ENCODE results near the gene EHMT1. TPM values are rescaled to one million over a fixed set of nuclear protein-coding genes. Genes with fewer than 3 reads are reported as not detected.

Gene EHMT1
- total RNA-seq, 1 experiment from 2014 or later, result 112 TPM

DNA sequence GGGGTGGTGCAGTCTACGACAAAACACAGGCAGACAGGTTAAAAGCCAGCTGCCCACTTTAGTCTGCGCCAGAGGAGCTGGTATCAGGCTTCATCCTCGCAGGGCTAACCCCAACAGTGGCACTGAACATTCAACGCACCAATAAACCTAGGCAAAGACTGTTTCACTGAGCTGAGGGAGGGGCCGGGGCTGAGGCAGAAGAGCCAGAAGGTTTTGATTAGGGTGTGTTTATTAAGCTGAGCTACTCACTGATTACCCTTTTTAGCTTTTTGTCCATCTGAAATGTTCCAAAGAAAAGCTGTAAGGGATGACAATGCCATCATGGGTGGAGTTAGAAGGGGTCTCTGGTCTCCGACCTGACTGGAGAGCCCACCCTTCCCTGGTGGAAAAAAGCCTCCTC, 29.9 kb upstream of the EHMT1 start:
- H3K4me3 Mint-ChIP-seq, result peak overlapping the region; percentile 81 to 90
- H2AK5ac ChIP-seq (ENCODE audit: insufficient read length, low read length), result no peak overlapping the region
- H3K4me1 ChIP-seq (ENCODE audit: insufficient read depth, low read length), result peaks cover 4% of the 10 kb centered on the region; the same call in 1 of the 2 replicates
- TF ChIP-seq, protein P1, sequence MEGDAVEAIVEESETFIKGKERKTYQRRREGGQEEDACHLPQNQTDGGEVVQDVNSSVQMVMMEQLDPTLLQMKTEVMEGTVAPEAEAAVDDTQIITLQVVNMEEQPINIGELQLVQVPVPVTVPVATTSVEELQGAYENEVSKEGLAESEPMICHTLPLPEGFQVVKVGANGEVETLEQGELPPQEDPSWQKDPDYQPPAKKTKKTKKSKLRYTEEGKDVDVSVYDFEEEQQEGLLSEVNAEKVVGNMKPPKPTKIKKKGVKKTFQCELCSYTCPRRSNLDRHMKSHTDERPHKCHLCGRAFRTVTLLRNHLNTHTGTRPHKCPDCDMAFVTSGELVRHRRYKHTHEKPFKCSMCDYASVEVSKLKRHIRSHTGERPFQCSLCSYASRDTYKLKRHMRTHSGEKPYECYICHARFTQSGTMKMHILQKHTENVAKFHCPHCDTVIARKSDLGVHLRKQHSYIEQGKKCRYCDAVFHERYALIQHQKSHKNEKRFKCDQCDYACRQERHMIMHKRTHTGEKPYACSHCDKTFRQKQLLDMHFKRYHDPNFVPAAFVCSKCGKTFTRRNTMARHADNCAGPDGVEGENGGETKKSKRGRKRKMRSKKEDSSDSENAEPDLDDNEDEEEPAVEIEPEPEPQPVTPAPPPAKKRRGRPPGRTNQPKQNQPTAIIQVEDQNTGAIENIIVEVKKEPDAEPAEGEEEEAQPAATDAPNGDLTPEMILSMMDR (conservative IDR thresholded peaks at IDR 0.05), result no peak
- no peak overlapping the region for H2BK12ac ChIP-seq (ENCODE audit: insufficient read length, low read depth, low read length)
- H4K20me1 ChIP-seq (ENCODE audit: control insufficient read depth, insufficient read depth, insufficient read length), result no peaks in the 10 kb centered on the region
- no peak overlapping the region for H2BK5ac ChIP-seq (ENCODE audit: insufficient read length, low read length)
- no peak overlapping the region for H2BK120ac ChIP-seq (ENCODE audit: low read depth, low read length, poor library complexity, severe bottlenecking)
- no peak overlapping the region for H3K27ac Mint-ChIP-seq
- peaks cover 6% of the 10 kb centered on the region for H3K79me1 ChIP-seq (ENCODE audit: insufficient read depth, low read depth, low read length, poor library complexity, severe bottlenecking)
- H3K27me3 Mint-ChIP-seq (ENCODE audit: low read depth), result peaks cover 11% of the 10 kb centered on the region
- H3K9me3 Mint-ChIP-seq, result no peaks in the 10 kb centered on the region; a peak in 1 of 5 replicates
- peaks cover 4% of the 10 kb centered on the region; the same call in 1 of the 2 replicates for H3K79me2 ChIP-seq (ENCODE audit: insufficient read depth, low read length)
- no peak overlapping the region for H3K4ac ChIP-seq (ENCODE audit: low read depth, low read length)
- H3K36me3 Mint-ChIP-seq (ENCODE audit: insufficient read depth in 1 of 3, low read depth in 3 of 3), result peaks cover 22 to 55% (median 45%) of the 10 kb centered on the region in 3 experiments; a peak in 6 of 7 replicates
- no peaks in the 10 kb centered on the region for H3K27me3 ChIP-seq (ENCODE audit: insufficient read depth, low read length)
- H4K8ac ChIP-seq (replicated peaks; ENCODE audit: insufficient read length, low read depth, low read length), result no peak overlapping the region
- no peak overlapping the region for H2BK15ac ChIP-seq (ENCODE audit: low read depth, low read length)
- no peak overlapping the region for H4K91ac ChIP-seq (ENCODE audit: insufficient read length, low read depth, low read length)
- H3K23me2 ChIP-seq (ENCODE audit: insufficient read length, low read depth, low read length, poor library complexity, severe bottlenecking), result peaks cover 9% of the 10 kb centered on the region
- H3K9me3 ChIP-seq (ENCODE audit: control insufficient read depth, low read depth, low read length), result no peaks in the 10 kb centered on the region
- peak overlapping the region; percentile 95 for H3K4me2 ChIP-seq (ENCODE audit: insufficient read depth, insufficient read length, low read length)
- no peak overlapping the region for H3K56ac ChIP-seq (ENCODE audit: insufficient read length, low read depth, low read length)
- no peak overlapping the region for H2AFZ ChIP-seq (ENCODE audit: low read length)
- no peak for DNase-seq
- H3K14ac ChIP-seq (ENCODE audit: insufficient read depth, low read length), result no peak overlapping the region
- peak overlapping the region; percentile 80 for H3K9ac ChIP-seq (ENCODE audit: extremely low read depth, insufficient read length, low read length)
- WGBS (ENCODE audit: extremely low coverage, insufficient read length, low lambda C conversion rate), result no CpG with 5 or more reads among the region's 6 CpGs
- peaks cover 5 to 14% of the 10 kb centered on the region in 2 experiments; a peak in 3 of 4 replicates for H3K4me1 Mint-ChIP-seq
- no peak overlapping the region for H3T11ph ChIP-seq (ENCODE audit: low read length)
- H3K27ac ChIP-seq (ENCODE audit: insufficient read length, low read depth, low read length), result no peak overlapping the region
- no peak overlapping the region for H2BK20ac ChIP-seq (ENCODE audit: low read depth, low read length, poor library complexity, severe bottlenecking)
- H3K23ac ChIP-seq (ENCODE audit: insufficient read length, low read depth, low read length), result no peak overlapping the region
- H4K5ac ChIP-seq (ENCODE audit: insufficient read length, low read depth, low read length), result no peak overlapping the region
- H3K18ac ChIP-seq (ENCODE audit: insufficient read length, low read depth, low read length), result no peak overlapping the region

All from H9 (cell line).